Motor neuron (in vitro differentiated cells): Measurements from ENCODE around the gene PTPN18. TPM values are rescaled to one million over a fixed set of nuclear protein-coding genes. Genes with fewer than 3 reads are reported as not detected.

ENCODE experiments used
- ATAC-seq, 8 experiments: fragments of 200-7000 bp; cut with Tn5 transposase; replicated peaks in 6 of 8; 2 replicates each; pipeline ENCODE4 v1.8.0; 2021; ENCODE audit warnings: mild to moderate bottlenecking in 8 of 8, moderate library complexity in 8 of 8
- H3K27ac ChIP-seq, 2 donors: fragments of 250-450 bp; sonication (Bioruptor Pico); 2 replicates each; pipeline ENCODE4 v1.9.0; 2021; ENCODE audit warnings: antibody characterized with exemption in 2 of 2, mild to moderate bottlenecking in 2 of 2, moderate library complexity in 1 of 2
- H3K4me1 ChIP-seq, 2 donors: fragments of 250-450 bp; sonication (Bioruptor Pico); replicated peaks in 1 of 2; 2 replicates each; pipeline ENCODE4 v1.6.1; 2021; ENCODE audit warnings: antibody characterized with exemption in 2 of 2, mild to moderate bottlenecking in 2 of 2, moderate library complexity in 1 of 2
- H3K4me3 ChIP-seq, 5 donors: fragments of 250-450 bp; sonication (Bioruptor Pico); 2 replicates each; pipeline ENCODE4 v1.9.0; 2021; ENCODE audit warnings: antibody characterized with exemption in 5 of 5, mild to moderate bottlenecking in 5 of 5, moderate library complexity in 4 of 5
- WGBS, 10 experiments: fragments of 450-650 bp; shearing (Covaris generic); methylation state at CpG; one replicate each; pipeline ENCODE4 v1.0.0; 2022; 5-methylcytosine and 5-hydroxymethylcytosine counted together
- in situ Hi-C, 9 experiments: fragments of 400-800 bp; cut with MboI; loops; one replicate each; pipeline ENCODE4 v1.15.0; 2021; ENCODE audit warnings: low sequenced_read_pairs in 9 of 9, low pct_unique_long_range_greater_than_20kb in 2 of 9; ENCODE audit not compliant: unreplicated experiment in 9 of 9
- total RNA-seq, 8 experiments: library from RNA; unstranded; fragments of 300-600 nt; gene quantifications; 2 replicates each; pipeline versions ENCODE4 v1.2.3 to v1.2.4, GENCODE V29; 2022

The PTPN18 gene
- total RNA-seq, 8 experiments from 2014 or later, result 11.7 to 34.2 (median 17.7) TPM

DNA sequence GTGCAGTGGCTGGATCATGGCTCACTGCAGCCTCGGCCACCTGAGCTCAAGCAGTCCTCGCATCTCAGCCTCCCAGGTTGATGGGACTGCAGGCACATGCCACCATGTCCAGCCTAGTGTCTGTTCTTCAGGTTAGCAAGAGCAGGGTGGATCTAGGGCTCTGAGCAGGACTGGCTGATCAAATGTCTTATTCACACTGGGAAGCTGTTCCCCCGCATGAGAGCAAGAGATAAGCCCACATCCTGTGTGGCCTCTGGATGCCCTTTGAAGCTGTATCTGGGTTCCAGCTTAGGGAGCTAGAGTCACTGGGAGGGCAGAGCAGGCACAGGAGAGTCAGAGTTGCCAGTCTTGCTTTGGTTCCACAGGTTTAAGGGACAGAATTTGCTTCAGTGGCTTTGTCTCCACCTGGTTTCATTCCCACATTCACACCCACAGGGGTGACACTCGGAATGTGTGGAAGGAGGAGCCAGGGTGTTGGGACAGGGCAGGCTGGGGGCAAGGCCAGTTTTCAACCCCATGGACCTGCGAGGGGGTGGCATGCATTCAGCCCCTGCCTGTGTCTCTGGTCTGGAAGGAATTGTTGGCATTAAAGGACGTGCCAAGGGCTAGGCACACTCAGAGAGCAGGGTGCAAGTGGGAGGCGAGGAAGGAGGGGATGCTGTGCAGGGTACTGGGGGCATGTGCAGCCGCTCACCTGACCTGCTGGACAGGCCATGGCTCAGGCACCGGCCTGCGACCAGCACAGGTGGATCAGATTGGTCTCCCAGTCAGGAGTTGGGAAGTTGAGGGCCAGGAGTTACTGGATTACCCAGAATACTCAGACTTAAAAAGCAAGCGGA lies 24.5 kb downstream of the PTPN18 start:
- Histone ChIP-seq H3K27ac (no peak overlapping the region), H3K4me3 (no peak overlapping the region), H3K4me1 (no peaks in the 10 kb centered on the region)
- WGBS, 10 experiments, result 83 to 100% (median 100%) methylated on average over 1 to 5 of the region's 11 CpGs; no CpG with 5 or more reads in 4 of the 10 experiments
- in situ Hi-C loops, result no loop called here
- no peak for ATAC-seq

DNA sequence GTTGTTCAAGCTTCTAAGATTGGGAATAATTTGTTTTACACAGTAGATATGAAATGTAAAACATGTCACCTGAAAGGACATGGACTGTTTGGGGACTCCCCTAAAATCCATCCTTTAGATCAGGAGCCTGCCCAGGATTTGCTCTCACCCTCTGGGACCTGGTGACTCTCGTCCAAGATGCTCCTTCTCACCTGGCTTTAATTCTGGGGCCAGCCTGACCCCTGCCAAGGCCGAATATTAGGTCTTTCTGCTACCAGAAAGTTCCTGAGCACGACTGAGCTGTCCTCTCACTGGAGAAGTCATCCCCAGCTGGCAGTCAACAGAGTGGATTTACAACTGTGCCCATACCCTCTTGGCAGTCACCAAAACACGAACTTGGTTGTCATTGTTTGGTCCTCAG lies 25.3 kb downstream of the PTPN18 start:
- 60 to 100% (median 76%) methylated on average over 1 to 4 of the region's 4 CpGs; no CpG with 5 or more reads in 3 of the 10 experiments for WGBS, 10 experiments
- no peak overlapping the region for H3K4me3 ChIP-seq
- H3K4me1 ChIP-seq, result no peaks in the 10 kb centered on the region
- in situ Hi-C loops, result no loop called here
- no peak for ATAC-seq
- no peak overlapping the region for H3K27ac ChIP-seq

DNA sequence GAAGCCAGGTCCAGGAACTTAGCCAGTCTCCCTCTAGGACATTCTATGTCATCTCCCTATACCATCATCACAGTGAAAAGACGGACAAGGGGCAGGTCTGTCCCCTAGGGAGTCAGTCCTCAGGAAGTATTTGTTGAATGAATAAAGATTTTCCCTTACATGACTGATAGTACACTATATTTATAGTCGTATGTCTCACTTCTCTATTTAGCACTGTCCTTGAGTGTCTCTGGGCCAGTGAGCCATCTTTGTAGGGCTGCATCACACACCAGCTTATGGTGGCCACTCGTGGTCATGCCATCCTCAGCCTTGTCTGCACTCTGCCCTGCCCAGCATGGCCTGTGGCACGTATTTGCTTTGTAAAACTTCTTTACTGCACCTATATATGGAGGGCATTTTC lies 25.8 kb downstream of the PTPN18 start:
- H3K27ac ChIP-seq, result no peak overlapping the region
- H3K4me3 ChIP-seq, result no peak overlapping the region
- ATAC-seq, result no peak
- H3K4me1 ChIP-seq, result no peaks in the 10 kb centered on the region
- in situ Hi-C loops, result no loop called here
- WGBS, 10 experiments, result 80 to 100% (median 100%) methylated on average over 1 to 3 of the region's 4 CpGs; no CpG with 5 or more reads in 3 of the 10 experiments

DNA sequence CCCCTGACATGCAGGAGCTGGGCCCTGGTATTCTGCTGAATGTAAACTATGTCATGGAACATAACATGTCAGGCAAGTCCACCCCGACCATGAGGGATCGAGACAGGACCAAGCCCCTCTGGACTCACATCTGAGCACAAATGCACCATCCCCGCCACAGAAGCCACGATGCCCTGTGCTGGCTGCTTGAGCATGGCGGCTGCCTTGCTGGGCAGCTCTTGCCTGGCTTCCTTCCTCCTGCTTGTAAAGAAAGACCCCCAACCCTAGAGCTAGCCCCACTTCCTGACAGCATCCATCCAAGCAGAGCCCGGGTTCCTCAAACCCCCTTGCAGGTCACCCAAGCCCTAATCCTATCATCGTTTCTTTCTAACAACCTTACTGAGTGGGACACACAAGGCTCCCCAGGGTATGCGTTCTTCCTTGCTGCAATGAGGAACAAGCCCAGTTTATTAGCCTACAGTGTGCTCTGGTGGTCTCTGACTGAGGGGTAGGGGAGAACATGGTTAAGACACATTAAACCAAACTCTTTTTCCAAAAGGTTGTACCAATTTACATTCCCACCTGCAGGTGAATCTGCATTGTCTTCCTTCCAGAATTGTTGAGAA lies 26.6 kb downstream of the PTPN18 start:
- Histone ChIP-seq H3K27ac (no peak overlapping the region), H3K4me3 (no peak overlapping the region), H3K4me1 (no peaks in the 10 kb centered on the region)
- WGBS, 10 experiments, result 93 to 100% (median 93%) methylated on average over 2 to 3 of the region's 8 CpGs; no CpG with 5 or more reads in 6 of the 10 experiments
- no peak for ATAC-seq
- in situ Hi-C loops, result no loop called here

DNA sequence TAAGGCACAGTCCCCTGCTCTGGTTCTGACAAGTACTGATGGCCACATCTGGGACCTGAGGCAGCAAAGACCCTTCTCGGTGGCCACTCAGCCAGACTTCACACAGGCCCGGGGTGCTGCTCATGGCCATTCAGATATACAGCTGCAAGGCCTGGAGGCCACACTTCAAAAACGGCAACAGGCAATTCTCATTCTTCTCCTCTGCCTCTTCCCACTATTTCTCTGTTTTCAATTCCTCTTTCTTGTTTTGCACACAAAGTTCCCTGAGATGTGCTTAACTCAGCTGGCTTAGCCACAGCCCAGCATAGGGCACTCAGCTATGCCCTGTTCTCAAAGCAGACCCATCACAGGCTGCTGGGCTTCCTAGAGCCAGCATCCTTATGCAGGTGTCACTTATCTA lies 29.9 kb downstream of the PTPN18 start:
- in situ Hi-C loops, result no loop called here
- Histone ChIP-seq H3K4me3 (no peak overlapping the region), H3K27ac (no peak overlapping the region), H3K4me1 (peaks cover 2% of the 10 kb centered on the region in 2 donors)
- WGBS, 10 experiments, result 80 to 100% (median 93%) methylated on average over 2 to 3 of the region's 3 CpGs; no CpG with 5 or more reads in 4 of the 10 experiments
- no peak for ATAC-seq

DNA sequence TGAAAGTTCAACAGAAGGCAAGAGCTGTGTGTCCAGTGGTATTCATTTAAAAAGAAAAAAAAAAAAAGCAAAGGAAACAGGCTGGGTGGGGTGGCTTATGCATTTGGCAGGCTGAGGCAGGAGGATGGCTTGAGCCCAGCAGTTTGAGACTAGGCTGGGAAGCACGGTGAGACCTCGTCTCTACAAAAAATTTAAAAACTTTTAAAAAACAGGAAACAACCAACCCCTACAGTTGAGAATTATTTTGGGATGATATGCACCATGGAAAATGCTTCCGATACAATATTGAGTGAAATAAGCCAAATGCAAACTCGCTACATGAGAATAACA lies 31.2 kb downstream of the PTPN18 start:
- in situ Hi-C loops, result no loop called here
- H3K27ac ChIP-seq, result no peak overlapping the region
- 0 to 100% (median 76%) methylated on average over 1 to 4 of the region's 4 CpGs for WGBS, 10 experiments
- peaks cover 6 to 8% of the 10 kb centered on the region in 2 donors for H3K4me1 ChIP-seq
- no peak overlapping the region for H3K4me3 ChIP-seq
- peak in 3 of 8 experiments; percentile 53 to 61 (median 58) for ATAC-seq

DNA sequence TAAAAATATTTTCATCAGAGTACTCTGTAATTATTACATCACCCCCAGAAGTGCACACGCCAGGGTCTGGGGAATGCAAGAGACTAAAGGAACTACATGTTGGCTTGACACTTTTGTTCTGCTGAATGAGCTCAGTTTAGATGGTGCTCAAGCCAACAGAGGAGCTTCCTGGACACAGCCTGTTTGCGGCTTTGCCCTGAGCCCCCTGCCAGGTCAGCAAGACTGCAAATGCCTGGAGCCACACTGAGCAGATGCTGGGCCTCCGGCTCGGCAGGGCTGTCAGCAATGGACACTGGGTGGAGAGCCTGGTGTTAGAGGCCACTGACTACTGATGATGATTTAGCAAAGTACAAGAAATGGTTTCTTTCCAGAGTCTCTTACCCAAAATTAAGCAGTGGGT lies 31.9 kb downstream of the PTPN18 start:
- ATAC-seq, result no peak
- no peak overlapping the region for H3K4me3 ChIP-seq
- peaks cover 11 to 12% of the 10 kb centered on the region in 2 donors for H3K4me1 ChIP-seq
- H3K27ac ChIP-seq, result no peak overlapping the region
- WGBS, 10 experiments, result 5 to 100% (median 37%) methylated on average over 1 to 4 of the region's 4 CpGs; no CpG with 5 or more reads in 5 of the 10 experiments
- in situ Hi-C loops, result no loop called here

DNA sequence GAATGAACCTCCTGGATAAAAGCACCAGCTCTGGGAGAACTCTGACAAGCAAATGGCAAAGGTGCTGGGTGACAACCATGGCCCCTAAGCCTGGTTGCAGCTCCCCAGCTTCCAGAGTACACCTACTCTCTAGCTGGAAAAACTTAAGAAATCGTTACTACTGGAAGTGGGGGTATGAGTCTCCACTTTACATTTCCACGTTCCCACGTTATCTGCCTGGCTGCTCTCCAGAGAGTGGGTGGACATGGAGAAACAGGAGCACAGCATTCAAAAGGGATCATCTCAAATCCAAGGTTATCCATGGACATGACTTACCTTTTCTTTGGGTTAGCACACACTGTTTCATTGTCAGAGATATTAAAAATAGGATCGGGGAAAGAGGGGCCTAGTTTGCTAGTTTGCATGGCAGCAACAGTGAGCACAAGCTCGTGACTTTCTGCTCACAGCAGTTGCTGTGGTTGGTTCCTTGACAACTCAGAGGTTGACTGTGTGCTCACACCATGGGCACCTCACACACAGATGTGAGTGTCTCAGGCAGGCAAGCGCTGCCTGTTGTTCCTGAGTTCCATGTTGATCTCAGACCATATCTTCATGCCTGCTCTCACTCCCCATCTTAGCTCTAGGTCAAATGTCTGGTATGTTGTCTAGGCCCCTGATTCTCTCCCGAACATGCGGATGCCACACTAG lies 32.5 kb downstream of the PTPN18 start:
- Histone ChIP-seq H3K4me1 (peaks cover 11 to 12% of the 10 kb centered on the region in 2 donors), H3K4me3 (no peak overlapping the region), H3K27ac (no peak overlapping the region)
- in situ Hi-C loops, result no loop called here
- 72 to 100% (median 87%) methylated on average over 1 to 5 of the region's 8 CpGs; no CpG with 5 or more reads in 1 of the 10 experiments for WGBS, 10 experiments
- no peak for ATAC-seq

DNA sequence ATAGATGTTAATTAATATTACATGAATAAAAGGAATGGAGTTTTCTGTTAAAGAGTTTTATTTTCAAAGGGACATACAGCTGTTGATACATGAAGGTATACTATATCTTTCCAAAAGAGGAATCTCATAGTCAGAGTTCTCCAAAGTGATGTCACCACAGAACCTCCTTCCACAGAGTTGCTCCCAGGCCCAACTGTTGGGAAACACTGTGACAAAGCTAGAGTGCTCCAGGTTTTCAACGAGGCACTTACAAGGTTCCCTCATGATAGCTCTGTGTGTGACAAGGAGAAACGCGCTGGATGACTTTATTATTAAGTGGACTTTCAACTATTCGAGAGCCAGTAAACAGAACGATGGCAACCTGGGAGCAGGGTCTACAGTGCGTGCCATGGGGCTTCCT lies 33.5 kb downstream of the PTPN18 start:
- WGBS, 10 experiments, result 50 to 100% (median 84%) methylated on average over 1 to 4 of the region's 6 CpGs; no CpG with 5 or more reads in 1 of the 10 experiments
- in situ Hi-C loops, result no loop called here
- H3K4me1 ChIP-seq, result peaks cover 11 to 12% of the 10 kb centered on the region in 2 donors
- H3K27ac ChIP-seq, result no peak overlapping the region
- ATAC-seq, result no peak
- no peak overlapping the region for H3K4me3 ChIP-seq

DNA sequence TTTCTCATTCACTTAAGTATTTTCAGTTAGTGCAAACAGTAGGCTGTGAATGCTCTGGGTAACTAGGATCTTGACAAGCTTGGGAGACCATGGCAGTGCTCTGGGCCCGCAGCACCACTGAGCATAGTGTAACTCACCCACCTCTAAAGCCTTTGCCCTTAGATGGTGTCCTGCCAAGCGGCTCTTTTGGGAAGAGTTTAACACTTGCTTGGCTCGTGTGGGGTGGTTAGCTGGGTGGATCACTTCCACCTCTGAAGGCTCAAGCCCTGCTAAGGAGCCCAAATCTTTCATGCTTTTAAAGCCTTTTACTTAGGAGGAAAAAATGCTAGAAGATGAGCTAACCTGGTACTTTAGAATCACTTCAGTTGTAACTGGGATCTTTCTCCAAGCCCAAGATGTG lies 33.9 kb downstream of the PTPN18 start:
- in situ Hi-C loops, result no loop called here
- Histone ChIP-seq H3K4me3 (no peak overlapping the region), H3K27ac (no peak overlapping the region), H3K4me1 (peaks cover 11 to 12% of the 10 kb centered on the region in 2 donors)
- 70 to 100% (median 90%) methylated on average over 1 to 3 of the region's 3 CpGs; no CpG with 5 or more reads in 5 of the 10 experiments for WGBS, 10 experiments
- ATAC-seq, result no peak

DNA sequence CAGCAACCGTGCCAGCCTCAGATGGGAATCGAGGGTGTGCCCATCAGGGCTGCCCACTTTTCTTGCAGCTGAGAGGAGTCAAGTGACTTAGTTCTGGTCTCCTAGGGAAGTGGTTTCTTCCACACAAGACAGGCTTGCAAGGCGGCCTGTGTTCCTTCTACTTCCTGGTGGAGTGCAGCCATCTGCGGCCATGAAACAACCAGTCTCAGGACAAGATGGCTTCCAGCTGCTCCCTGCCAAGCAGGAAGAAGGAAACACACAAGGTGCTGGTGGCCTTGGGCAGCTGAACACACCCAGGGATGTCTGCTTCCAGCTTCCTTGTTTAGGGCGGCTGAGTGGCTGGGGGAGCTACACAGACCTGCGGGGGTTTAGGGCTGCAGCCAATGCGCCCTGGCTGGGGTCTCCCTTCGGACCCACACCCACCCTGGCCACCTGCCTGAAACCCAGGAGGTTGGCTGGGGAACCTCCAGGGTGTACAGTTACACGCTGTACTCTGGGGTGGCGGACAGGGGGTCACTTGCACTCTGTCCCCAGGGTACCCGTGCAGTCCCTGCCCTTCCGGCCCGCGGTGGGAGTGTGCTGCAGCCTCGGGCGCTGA lies 34.7 kb downstream of the PTPN18 start:
- 0 to 68% (median 45%) methylated on average over 1 to 6 of the region's 16 CpGs; no CpG with 5 or more reads in 6 of the 10 experiments for WGBS, 10 experiments
- peak overlapping the region; percentile 88 to 90 for H3K27ac ChIP-seq

DNA sequence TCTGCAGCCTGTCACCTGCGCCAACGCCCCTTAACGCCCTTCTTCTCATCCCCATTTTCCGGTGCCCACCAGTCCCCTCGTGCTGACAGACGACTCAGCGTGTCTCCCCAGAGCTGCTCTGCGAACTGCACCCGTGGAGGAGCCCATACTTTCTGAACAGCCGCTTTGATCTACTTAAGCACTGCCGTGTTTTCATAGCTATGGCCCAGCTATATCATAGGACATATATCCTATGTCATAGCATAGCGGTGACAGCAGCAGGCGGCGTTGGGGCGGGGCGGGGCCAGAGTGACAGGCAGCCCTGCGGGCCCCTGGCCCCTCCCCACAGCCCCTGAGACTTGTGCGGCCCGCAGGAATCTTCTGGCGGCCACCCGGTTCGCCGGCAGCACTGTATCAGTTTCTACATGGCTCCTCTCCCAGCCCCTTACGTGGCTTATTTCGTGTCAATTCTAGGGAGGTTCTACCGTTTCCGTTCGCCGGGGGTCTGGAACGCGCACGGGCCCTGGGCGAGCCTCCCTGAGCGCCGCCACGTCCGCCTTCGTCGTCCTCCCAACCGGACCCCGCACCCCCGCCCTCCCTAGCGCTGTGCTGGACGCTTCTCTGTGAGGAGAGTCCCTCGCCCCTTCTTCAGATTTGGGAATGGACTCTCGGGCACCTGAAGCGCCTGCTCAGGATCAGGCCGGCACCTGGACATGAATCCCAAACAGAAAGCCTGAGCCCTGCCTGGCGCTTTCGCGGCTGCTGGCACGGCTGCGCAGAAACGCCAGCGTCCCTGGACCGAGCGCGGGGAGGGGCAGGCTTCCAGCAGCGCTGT lies 35.4 kb downstream of the PTPN18 start:
- WGBS, 10 experiments, result 1 to 76% (median 21%) methylated on average over 2 to 12 of the region's 59 CpGs; no CpG with 5 or more reads in 4 of the 10 experiments
- H3K4me1 ChIP-seq, result peaks cover 11 to 12% of the 10 kb centered on the region in 2 donors
- H3K27ac ChIP-seq, result peak overlapping the region; percentile 88 to 90
- in situ Hi-C loops, result no loop called here
- peak overlapping the region; percentile 46 to 66 (median 53) for H3K4me3 ChIP-seq
- ATAC-seq, result peak; percentile 73 to 93 (median 92)

More for the DNA sequence above, 34.7 kb downstream of the PTPN18 start:
- H3K4me3 ChIP-seq, result peak overlapping the region; percentile 46 to 66 (median 53)
- in situ Hi-C loops, result no loop called here
- peak in 5 of 8 experiments; percentile 1 to 12 (median 2) for ATAC-seq
- H3K4me1 ChIP-seq, result peaks cover 11 to 12% of the 10 kb centered on the region in 2 donors
